ENCODE measurements around the gene RPS6KA5. TPM values are rescaled to one million over a fixed set of nuclear protein-coding genes. Genes with fewer than 3 reads are reported as not detected.

RPS6KA5 gene
- total and polyA plus RNA-seq, 9 of the 15 experiments (the other 6 are each of a cell fraction or from before 2014, with no cell fraction given) = 0.88 to 7.7 (median 4.7) TPM

DNA sequence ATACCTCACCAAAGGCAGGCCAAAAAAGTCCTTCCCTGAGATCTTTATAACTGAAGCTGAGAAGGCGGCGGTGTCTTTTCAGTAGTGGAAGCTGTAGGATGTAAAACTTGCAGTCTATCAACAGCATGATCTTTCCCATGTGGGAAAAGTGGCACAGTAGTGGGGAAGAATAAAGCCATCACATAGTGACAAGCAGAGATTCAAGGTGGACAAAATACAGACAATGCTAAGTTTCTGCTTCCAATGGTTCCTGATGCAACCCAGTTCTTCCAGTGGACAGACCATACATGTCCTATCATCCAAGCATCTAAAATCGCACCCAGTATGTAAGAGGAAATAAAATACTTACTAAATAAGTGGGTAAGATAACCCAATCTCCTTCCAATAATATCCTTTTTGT lies 4.1 kb downstream of the RPS6KA5 start (continued):
- no peak for TF ChIP-seq E2F8 (IDR thresholded peaks at IDR 0.05; ENCODE audit: low read depth, partially characterized antibody)

DNA sequence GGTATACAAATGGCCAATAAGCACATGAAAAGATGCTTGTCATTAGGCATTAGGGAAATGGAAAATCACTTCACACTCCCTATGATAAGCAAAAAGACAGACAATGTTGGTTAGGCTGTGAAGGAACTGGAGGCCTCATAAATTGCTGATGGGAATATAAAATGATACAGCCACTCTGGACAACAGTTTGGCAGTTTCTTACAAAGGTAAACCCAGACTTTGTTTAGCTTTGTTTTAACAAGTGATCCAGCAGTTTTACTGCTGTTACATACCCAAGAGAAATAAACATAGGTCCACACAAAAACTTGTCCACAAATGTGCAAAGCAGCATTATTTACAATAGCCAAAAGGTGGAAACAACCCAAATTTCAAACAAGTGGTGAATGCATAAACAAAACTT lies 5.4 kb downstream of the RPS6KA5 start:
- H3K4me3 ChIP-seq = no peak overlapping the region
- H3K4me2 ChIP-seq (ENCODE audit: insufficient read depth, low read length) = no peak overlapping the region
- FAIRE-seq = no peak
- no peak overlapping the region for H3K9ac ChIP-seq (ENCODE audit: insufficient read depth in 1 of 2, low read depth in 2 of 2, low read length in 2 of 2)
- intact Hi-C loops (cut with micrococcal nuclease) = no loop called here
- no peaks in the 10 kb centered on the region for H3K9me1 ChIP-seq (ENCODE audit: control insufficient read depth, insufficient read depth, low read length)
- ATAC-seq = no peak
- no peak for TF ChIP-seq EWSR1 (IDR thresholded peaks at IDR 0.05; ENCODE audit: borderline replicate concordance, low read depth, partially characterized antibody)
- no peak for TF ChIP-seq SP2 (IDR thresholded peaks at IDR 0.05; ENCODE audit: extremely low read depth, low read depth, low read length, poor library complexity, severe bottlenecking)
- TF ChIP-seq RCOR1 (IDR thresholded peaks at IDR 0.05; ENCODE audit: borderline replicate concordance in 1 of 2, low read depth in 2 of 2, low read length in 2 of 2) = no peak
- no peak for TF ChIP-seq SAFB (IDR thresholded peaks at IDR 0.05; ENCODE audit: borderline replicate concordance, low read depth, low read length)
- no peak for TF ChIP-seq PYGO2 (tag; IDR thresholded peaks at IDR 0.05)
- TF ChIP-seq, protein P1, sequence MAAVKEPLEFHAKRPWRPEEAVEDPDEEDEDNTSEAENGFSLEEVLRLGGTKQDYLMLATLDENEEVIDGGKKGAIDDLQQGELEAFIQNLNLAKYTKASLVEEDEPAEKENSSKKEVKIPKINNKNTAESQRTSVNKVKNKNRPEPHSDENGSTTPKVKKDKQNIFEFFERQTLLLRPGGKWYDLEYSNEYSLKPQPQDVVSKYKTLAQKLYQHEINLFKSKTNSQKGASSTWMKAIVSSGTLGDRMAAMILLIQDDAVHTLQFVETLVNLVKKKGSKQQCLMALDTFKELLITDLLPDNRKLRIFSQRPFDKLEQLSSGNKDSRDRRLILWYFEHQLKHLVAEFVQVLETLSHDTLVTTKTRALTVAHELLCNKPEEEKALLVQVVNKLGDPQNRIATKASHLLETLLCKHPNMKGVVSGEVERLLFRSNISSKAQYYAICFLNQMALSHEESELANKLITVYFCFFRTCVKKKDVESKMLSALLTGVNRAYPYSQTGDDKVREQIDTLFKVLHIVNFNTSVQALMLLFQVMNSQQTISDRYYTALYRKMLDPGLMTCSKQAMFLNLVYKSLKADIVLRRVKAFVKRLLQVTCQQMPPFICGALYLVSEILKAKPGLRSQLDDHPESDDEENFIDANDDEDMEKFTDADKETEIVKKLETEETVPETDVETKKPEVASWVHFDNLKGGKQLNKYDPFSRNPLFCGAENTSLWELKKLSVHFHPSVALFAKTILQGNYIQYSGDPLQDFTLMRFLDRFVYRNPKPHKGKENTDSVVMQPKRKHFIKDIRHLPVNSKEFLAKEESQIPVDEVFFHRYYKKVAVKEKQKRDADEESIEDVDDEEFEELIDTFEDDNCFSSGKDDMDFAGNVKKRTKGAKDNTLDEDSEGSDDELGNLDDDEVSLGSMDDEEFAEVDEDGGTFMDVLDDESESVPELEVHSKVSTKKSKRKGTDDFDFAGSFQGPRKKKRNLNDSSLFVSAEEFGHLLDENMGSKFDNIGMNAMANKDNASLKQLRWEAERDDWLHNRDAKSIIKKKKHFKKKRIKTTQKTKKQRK (IDR thresholded peaks at IDR 0.05; ENCODE audit: borderline replicate concordance, low read depth, low read length) = no peak
- TF ChIP-seq TRIM24 (IDR thresholded peaks at IDR 0.05) = no peak
- CTCF ChIA-PET (ENCODE audit: low intra/inter-chr PET ratio) = no interaction called here
- POLR2A ChIA-PET = no interaction called here
- H2AFZ ChIP-seq (ENCODE audit: low read depth, low read length) = no peak overlapping the region
- no TSS peak for BruUV-seq (replicated peaks)
- H3K4me1 ChIP-seq (replicated peaks in 1 of 2; ENCODE audit: control insufficient read depth in 2 of 2, insufficient read depth in 2 of 2, low read length in 2 of 2) = peaks cover 0 to 8% of the 10 kb centered on the region in 2 experiments; a peak in 1 of 5 replicates
- H3K79me2 ChIP-seq (ENCODE audit: control insufficient read depth, insufficient read depth, low read length) = peaks cover 25% of the 10 kb centered on the region
- H3K27ac ChIP-seq (ENCODE audit: extremely low read depth, low read depth, low read length) = no peak overlapping the region
- H3K36me3 ChIP-seq (ENCODE audit: control insufficient read depth, insufficient read depth, low read length) = no peaks in the 10 kb centered on the region
- H4K20me1 ChIP-seq (replicated peaks; ENCODE audit: control insufficient read depth, insufficient read depth, low read length) = no peaks in the 10 kb centered on the region
- in situ Hi-C loops (cut with MboI) = no loop called here
- no peaks in the 10 kb centered on the region for H3K27me3 ChIP-seq (ENCODE audit: control insufficient read depth in 2 of 2, insufficient read depth in 2 of 2, low read length in 2 of 2)
- no peaks in the 10 kb centered on the region for H3K9me3 ChIP-seq (replicated peaks; ENCODE audit: control insufficient read depth, insufficient read depth, low read depth, low read length)
- DNase-seq (ENCODE audit: extremely low read depth in 1 of 4, low spot score in 3 of 4) = no peak
